Activated CD8-positive, alpha-beta memory T cell treated with anti-CD3 and anti-CD28 coated beads for 24 hours (primary cell): ENCODE measurements around the gene ELAVL3.

ENCODE experiments used
- DNase-seq: peaks from one replicate; pipeline ENCODE4 v3.0.0-alpha.2; 2020

ELAVL3 gene

GRCh38 chr19:11480715-11481533 lies at the start of gene ELAVL3:
Gene ELAVL3 (minus strand): TSS chr19:11481046. CDS start chr19:11480608, 438 bp downstream.
- no peak for DNase-seq

DNA sequence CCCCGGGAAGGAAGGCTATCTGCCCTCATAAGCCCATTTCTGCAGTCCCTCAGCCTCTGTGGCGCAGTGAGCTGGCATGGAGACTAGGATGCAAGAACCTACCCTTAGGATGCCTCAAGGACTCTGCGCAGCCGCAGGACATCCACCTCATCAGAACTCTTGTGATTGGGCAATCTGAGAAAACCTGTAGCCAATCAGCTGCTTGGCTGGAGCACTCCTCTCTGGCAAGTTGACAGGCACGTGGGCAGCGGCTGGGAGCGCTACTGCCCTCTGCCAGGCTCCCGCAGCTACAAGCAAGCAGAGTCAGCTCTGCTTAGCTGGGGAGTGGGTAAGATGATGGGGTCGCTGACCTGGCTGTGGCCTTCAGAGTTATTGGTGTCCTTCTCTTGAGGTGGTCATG lies 49.6 kb upstream of the ELAVL3 start:
- no peak for DNase-seq

DNA sequence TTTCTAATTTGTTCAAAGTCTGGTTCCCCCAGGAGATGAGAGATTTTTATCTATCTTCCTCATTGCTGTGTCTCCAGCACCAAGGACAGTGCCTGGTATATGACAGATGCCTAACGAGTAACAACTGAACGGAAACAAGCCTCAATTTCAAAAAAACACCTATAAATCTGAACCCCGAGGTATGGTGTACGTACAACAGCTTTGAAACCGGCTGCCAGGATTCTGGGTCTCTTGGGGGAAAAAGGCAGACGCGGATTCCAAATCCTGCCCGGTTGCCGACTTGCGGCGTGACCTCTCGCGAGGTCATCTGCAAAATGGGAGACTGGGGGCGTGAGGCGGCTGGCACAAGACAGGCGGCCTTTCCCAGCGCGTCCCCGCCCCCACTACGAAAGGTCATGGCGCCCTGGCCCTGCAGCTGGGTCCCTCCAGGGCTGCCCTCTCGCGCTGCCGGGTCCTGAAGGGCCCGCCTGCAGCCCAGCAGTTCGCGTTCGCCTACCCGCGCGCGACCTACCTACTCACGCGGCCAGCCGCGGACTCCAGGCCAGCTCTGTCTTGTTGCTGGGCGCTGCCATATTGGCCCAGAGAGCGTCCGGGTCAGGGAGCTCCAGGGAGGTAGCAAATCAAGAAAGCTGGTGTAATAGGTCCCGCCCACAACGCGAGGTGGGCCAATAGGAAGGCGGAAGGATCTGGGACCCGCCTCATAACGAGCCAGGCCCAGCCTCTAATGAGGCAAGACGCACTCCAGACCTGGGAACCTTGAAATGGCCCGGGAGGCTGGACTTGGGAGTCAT lies 47.9 kb upstream of the ELAVL3 start, which contains the start of gene ECSIT:
TSS of gene ECSIT (minus strand) at position 584 of the 791 bp plus-strand sequence. CDS start 9,964 bp downstream, outside the sequence.
- DNase-seq = peak; percentile 96

GRCh38 chr19:11519138-11519537 lies 38.3 kb upstream of the ELAVL3 start:
- DNase-seq = no peak

- no peak for DNase-seq
Measured at GRCh38 chr19:11513946-11514345, 33.1 kb upstream of the ELAVL3 start.

DNA sequence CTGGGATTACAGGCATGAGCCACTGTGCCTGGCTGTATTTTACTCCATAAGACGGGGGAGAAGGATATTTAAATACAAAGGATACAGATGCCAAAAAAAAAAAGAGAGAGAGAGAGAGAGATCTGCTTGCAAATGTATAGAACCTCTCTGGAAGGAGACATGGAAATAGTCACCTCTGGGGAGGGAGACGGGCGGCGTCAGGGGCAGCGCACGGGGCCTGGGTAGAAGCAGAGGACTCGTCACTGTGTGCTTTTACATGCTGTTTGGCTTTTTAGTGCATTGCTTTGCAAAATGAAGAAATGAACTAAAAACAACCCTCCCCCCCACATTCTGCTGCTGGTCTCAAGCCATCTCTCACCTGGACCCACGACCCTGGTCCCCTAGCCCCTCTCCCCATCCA lies 29.6 kb upstream of the ELAVL3 start:
- DNase-seq = no peak

- DNase-seq = no peak
Measured at GRCh38 chr19:11507370-11508078, 26.7 kb upstream of the ELAVL3 start.

- DNase-seq = no peak
Measured at GRCh38 chr19:11506967-11507366, 26.1 kb upstream of the ELAVL3 start.

- DNase-seq = no peak
Measured at GRCh38 chr19:11506101-11506555, 25.3 kb upstream of the ELAVL3 start.

DNA sequence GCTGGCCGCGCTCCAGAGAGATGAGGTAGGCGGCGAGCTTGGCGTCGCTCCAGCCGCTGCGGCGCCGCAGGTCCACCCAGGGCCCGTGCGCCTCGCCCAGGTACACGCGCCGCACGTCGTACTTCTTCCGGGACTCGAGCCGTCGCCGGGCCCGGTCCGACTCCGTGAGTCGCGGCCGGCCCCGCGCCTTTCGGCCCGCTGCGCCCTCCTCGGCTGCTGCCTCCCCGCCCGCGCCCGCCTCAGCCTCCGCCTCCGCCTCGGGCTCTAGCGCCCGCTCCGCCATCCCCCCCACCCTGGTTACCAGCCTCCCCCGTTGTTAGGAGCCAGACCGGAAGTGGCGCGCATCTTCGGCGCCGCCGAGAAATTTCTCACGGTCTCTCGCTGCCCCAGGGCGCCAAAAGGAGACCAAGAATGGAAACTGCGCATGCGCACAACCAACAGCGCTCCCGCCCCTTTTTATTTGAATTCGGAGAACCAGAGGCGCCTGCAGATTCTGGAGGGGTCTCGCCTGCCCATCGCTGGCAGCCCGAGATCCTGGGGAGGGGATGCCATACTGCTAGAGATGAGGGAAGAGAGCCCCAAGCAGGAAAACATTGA lies 24.8 kb upstream of the ELAVL3 start, which contains the start of gene ZNF653:
TSS of gene ZNF653 (minus strand) at position 336 of the 597 bp plus-strand sequence. CDS start at position 283, 53 bp downstream.
- peak; percentile 97 for DNase-seq

GRCh38 chr19:11505032-11505503 lies 24.2 kb upstream of the ELAVL3 start:
- peak; percentile 98 for DNase-seq

GRCh38 chr19:11504502-11505031 lies 23.7 kb upstream of the ELAVL3 start:
- no peak for DNase-seq

GRCh38 chr19:11499890-11500420 lies 19.1 kb upstream of the ELAVL3 start:
- DNase-seq = no peak

DNA sequence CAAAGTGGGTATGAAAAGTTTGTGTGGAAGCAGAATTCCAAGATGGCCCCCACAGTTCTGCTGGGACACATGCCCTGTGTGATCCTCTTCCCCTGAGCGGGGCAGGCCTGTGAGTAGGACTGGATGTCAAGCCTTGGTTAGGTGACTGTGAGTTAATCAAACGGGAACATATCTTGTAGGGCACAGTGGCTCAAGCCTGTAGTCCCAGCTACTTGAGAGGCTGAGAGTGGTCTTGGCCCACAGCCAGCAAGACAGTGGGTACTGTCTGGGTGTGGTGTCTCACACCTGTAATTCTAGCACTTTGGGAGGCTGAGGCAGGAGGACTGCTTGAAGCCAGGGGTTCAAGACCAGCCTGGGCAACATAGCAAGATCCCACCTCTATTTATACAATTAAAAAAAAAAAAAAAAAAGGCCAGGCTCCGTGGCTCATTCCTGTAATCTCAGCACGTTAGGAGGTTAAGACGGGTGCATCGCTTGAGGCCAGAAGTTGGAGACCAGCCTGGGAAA lies 18.4 kb upstream of the ELAVL3 start:
- no peak for DNase-seq

DNA sequence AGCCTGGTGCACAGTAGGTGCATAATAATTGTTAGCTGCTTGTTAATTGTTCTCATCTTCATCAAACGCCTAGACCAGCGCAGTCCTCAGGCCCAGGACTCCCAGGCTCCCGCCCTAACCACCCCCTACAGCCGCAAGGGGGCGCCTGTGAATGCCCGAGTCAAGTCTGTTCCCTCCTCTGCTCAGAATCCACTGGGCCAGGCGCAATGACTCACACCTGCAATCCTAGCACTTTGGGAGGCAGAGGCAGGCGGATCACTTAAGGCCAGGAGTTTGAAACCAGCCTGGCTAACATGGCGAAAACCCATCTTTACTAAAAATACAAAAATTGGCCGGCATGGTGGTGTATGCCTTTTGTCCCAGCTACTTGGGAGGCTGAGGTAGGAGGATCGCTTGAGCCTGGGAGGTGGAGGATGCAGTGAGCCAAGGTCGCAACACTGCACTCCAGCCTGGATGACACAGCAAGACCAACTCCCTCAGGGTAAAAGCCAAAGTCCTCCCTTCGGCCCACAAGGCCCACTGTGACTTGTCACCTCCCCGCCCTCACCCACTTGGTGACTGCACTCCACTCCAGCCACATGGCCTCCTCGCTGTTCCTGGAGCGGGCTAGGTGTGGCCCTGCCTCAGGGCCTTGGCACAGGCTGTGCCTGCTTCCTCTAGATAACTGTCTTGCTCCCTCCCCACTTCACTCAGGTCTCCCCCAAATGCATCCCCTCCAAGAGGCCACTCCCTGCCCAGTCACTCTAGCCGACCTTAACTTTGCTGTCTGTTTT lies 15.7 kb upstream of the ELAVL3 start:
- DNase-seq = peak; percentile 84

GRCh38 chr19:11495885-11496284 lies 15.0 kb upstream of the ELAVL3 start:
- no peak for DNase-seq

- DNase-seq = no peak
Measured at GRCh38 chr19:11495481-11495880, 14.6 kb upstream of the ELAVL3 start.

DNA sequence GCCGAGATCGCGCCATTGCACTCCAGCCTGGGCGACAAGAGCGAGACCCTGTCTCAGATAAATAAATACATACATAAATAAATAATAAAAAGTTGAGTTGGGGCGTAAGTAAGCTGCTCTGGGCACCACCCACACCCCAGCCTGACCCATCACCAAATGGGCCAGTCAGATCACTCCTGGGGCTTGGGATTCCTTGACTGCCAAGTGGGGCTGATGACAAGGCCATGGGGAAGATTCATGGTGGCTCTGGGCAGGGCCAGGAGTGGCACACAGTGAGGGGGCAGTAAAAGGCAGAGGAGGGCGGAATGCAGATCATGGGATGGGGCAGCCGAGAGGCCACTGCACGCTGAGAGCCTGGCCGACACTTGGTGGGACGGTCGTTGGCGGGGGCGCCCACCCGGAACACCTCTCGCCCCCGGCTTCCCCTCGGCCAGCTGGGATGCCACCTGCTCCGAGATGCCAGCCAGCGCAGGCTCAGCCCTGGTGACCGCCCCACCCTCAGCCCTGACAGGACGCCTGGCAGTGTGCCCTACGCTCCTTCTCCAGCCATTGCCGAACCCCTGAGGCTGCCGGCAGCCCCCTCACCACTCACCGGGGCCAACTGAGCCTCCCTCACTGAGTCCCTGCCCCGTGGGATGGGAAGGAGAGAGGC lies 13.9 kb upstream of the ELAVL3 start:
- DNase-seq = no peak

- DNase-seq = no peak
Measured at GRCh38 chr19:11489378-11489777, 8.5 kb upstream of the ELAVL3 start.
